Mesothelial cell of epicardium (in vitro differentiated cells): ENCODE results near the gene MRPS9. TPM values are rescaled to one million over a fixed set of nuclear protein-coding genes. Genes with fewer than 3 reads are reported as not detected.

Source experiments
- DNase-seq, 2 experiments: peaks; one replicate each; pipeline ENCODE4 v3.0.0; 2021; ENCODE audit warnings: low spot score in 2 of 2; ENCODE audit not compliant: unreplicated experiment in 2 of 2
- H3K27ac Mint-ChIP-seq: 2 replicates; pipeline ENCODE4 v1.8.0; 2021; ENCODE audit warnings: mixed read lengths
- H3K27me3 Mint-ChIP-seq: 2 replicates; pipeline ENCODE4 v1.8.0; 2021; ENCODE audit warnings: low read depth, mixed read lengths
- H3K36me3 Mint-ChIP-seq: 2 replicates; pipeline ENCODE4 v1.8.0; 2021; ENCODE audit warnings: mixed read lengths
- H3K4me1 Mint-ChIP-seq: 2 replicates; pipeline ENCODE4 v1.8.0; 2021; ENCODE audit warnings: mixed read lengths
- H3K4me3 Mint-ChIP-seq: 2 replicates; pipeline ENCODE4 v1.8.0; 2021; ENCODE audit warnings: mild to moderate bottlenecking, moderate library complexity, mixed read lengths
- H3K9me3 Mint-ChIP-seq: 2 replicates; pipeline ENCODE4 v1.8.0; 2021; ENCODE audit warnings: mixed read lengths
- CTCF ChIP-seq: fragments of 200-600 bp; sonication (generic); IDR thresholded peaks from one replicate; pipeline ENCODE4 v1.5.0; 2021; ENCODE audit warnings: antibody characterized with exemption; ENCODE audit not compliant: unreplicated experiment
- total RNA-seq: library from RNA; stranded (reverse); gene quantifications from 3 replicates; pipeline ENCODE4 v1.2.1, GENCODE V29; 2021

The MRPS9 gene
- total RNA-seq, 1 donor from 2014 or later, result 37.1 TPM

DNA sequence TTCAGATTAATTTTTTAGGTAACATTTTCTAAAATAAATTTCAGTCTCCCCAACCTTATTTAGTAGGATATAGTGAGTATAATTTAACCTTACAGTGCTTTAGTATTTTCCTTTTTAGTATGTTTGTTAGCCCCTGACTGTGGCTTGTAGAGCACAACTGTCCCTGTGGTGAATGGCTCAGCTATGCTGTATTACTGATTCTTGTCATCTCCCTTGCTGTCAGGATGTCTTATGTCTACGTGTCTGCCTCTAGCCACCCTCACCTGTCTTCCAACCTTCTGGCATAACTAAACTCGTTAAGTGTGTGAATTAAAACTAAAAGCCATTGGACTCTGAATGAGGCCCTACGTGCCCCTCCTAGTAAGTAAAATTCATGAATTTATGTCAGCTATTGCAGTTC, 18.4 kb downstream of the MRPS9 start:
- peaks cover 11% of the 10 kb centered on the region for H3K9me3 Mint-ChIP-seq
- H3K4me3 Mint-ChIP-seq, result no peak overlapping the region
- no peak for DNase-seq
- H3K4me1 Mint-ChIP-seq, result no peaks in the 10 kb centered on the region
- TF ChIP-seq CTCF, result no peak
- H3K27me3 Mint-ChIP-seq, result no peaks in the 10 kb centered on the region
- H3K27ac Mint-ChIP-seq, result no peak overlapping the region
- peaks cover 28% of the 10 kb centered on the region for H3K36me3 Mint-ChIP-seq

- peaks cover 22% of the 10 kb centered on the region for H3K36me3 Mint-ChIP-seq
- H3K27ac Mint-ChIP-seq, result no peak overlapping the region
- H3K4me3 Mint-ChIP-seq, result no peak overlapping the region
These were observed 19.1 kb downstream of the MRPS9 start for GRCh38 chr2:105057005-105057404.

GRCh38 chr2:105061560-105061959, 23.7 kb downstream of the MRPS9 start:
- no peak overlapping the region for H3K27ac Mint-ChIP-seq

More at GRCh38 chr2:105057005-105057404, 19.1 kb downstream of the MRPS9 start:
- DNase-seq, result no peak
- Mint-ChIP-seq H3K27me3 (no peaks in the 10 kb centered on the region), H3K9me3 (peaks cover 7% of the 10 kb centered on the region), H3K4me1 (no peaks in the 10 kb centered on the region)
- no peak for TF ChIP-seq CTCF

GRCh38 chr2:105062158-105062557, 24.3 kb downstream of the MRPS9 start:
- DNase-seq, result no peak
- no peaks in the 10 kb centered on the region for H3K27me3 Mint-ChIP-seq
- TF ChIP-seq CTCF, result no peak
- peaks cover 7% of the 10 kb centered on the region for H3K36me3 Mint-ChIP-seq
- no peaks in the 10 kb centered on the region for H3K9me3 Mint-ChIP-seq
- no peaks in the 10 kb centered on the region for H3K4me1 Mint-ChIP-seq
- no peak overlapping the region for H3K27ac Mint-ChIP-seq
- H3K4me3 Mint-ChIP-seq, result no peak overlapping the region

More at GRCh38 chr2:105061560-105061959, 23.7 kb downstream of the MRPS9 start:
- Mint-ChIP-seq H3K4me1 (no peaks in the 10 kb centered on the region), H3K27me3 (no peaks in the 10 kb centered on the region), H3K9me3 (no peaks in the 10 kb centered on the region), H3K36me3 (peaks cover 7% of the 10 kb centered on the region), H3K4me3 (no peak overlapping the region)
- no peak for TF ChIP-seq CTCF
- no peak for DNase-seq

DNA sequence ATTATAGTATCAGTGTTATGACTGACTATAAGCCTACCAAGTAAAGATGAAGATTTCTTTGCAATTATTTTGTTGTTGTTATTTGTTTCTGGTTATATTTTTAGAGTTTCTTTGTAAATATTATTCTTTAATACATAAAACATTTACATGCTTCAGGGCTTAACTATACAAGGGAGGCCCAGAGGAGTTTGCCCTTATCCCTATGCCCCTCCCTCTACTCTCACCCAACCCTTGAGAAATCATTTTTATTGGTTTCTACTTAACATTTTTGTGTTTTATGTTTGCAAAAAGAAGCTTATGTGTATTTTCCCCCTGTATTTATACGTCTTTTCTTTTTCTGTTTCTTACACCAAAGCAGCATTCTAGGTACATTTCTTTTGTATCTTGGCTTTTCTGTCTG, 30.5 kb downstream of the MRPS9 start:
- H3K4me3 Mint-ChIP-seq, result no peak overlapping the region
- H3K36me3 Mint-ChIP-seq, result peaks cover 4% of the 10 kb centered on the region
- H3K27me3 Mint-ChIP-seq, result no peaks in the 10 kb centered on the region
- no peak for TF ChIP-seq CTCF
- H3K27ac Mint-ChIP-seq, result no peak overlapping the region
- no peaks in the 10 kb centered on the region for H3K4me1 Mint-ChIP-seq
- no peak for DNase-seq
- H3K9me3 Mint-ChIP-seq, result no peaks in the 10 kb centered on the region

GRCh38 chr2:105068875-105069274, 31.0 kb downstream of the MRPS9 start:
- no peak overlapping the region for H3K4me3 Mint-ChIP-seq

More at GRCh38 chr2:105068875-105069274, 31.0 kb downstream of the MRPS9 start:
- Mint-ChIP-seq H3K4me1 (no peaks in the 10 kb centered on the region), H3K9me3 (no peaks in the 10 kb centered on the region), H3K36me3 (peaks cover 7% of the 10 kb centered on the region), H3K27me3 (no peaks in the 10 kb centered on the region), H3K27ac (no peak overlapping the region)
- no peak for TF ChIP-seq CTCF
- DNase-seq, result no peak
